ENCODE results near the gene RETREG3.
A peak's percentile ranks its signal among the peaks of the same experiment; 100 is the strongest.
"Not testable (repeated sequence)": the region's sequence is repeated elsewhere in the genome, so short reads cannot be mapped to it uniquely, and the experiment has no call there.

The RETREG3 gene

DNA sequence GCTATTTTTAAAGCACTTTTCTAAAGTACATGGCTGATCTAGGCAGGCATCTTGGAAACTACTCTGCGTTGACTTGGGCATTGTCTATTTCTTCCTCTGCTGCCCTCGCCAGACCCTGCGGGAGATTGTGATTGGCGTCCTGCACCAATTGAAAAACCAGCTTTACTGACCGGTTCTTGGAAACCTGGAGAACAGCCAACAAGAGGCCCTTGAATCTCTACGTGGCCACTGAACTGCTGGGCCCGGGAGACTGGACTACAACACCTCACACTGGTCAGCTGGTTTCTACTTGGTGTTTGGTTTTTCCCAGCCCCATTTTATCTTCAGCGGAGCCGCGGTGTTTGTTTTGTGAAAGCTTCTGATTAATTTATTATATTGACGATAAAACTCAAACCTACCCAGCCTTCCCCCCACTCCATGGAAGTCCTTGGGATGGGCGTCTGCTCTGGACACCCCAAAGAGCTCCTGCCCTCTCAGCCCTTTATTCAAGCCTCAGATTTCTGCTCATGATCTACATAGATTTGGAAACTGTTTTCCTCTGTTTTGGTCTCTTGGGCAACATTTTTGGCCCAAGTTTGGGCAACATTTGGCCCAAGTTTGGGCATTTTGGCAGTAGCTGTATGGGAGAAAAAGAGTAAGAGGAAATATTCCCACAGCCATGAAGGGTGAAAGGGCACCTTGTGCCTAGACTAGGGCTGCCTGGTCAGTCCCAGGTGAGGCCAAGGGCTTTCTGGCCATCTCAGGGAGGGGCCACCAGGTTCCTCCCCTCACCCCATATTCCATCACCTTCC is 37.5 kb downstream of the RETREG3 start:
- no peak for DNase-seq (ENCODE audit: low read depth)

DNA sequence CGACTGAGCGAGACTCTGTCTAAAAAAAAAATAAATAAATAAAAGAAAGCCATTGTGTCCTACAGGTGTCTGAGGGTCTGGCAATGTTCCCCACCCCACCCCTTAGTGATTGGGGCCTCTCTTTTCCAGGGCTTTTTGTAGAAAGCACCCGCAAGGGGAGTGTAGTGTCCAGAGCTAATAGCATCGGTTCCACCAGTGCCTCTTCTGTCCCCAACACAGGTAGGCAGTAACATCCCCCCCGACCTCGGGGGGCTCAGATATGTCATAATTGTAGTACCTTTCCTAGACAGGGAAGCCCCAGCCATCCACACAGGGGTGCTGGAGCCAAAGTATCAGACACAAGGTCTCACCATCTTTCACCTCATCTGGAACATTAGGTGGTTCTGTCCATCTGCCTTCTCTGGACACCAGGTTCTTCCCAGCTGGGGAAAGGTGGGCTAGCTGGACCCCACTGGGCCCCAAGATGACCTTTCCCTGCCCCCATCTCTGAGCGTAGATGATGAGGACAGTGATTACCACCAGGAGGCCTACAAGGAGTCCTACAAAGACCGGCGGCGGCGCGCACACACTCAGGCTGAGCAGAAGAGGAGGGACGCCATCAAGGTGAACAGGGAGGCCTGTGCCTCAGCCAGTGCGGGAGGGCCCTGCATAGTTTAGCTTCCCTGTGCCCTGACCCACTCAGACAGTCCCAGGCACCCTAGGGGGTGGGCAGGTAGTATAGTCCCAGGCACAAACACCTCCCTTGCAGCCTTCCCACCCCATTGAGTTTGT is 40.6 kb downstream of the RETREG3 start:
- no peak for DNase-seq (ENCODE audit: low read depth)

DNA sequence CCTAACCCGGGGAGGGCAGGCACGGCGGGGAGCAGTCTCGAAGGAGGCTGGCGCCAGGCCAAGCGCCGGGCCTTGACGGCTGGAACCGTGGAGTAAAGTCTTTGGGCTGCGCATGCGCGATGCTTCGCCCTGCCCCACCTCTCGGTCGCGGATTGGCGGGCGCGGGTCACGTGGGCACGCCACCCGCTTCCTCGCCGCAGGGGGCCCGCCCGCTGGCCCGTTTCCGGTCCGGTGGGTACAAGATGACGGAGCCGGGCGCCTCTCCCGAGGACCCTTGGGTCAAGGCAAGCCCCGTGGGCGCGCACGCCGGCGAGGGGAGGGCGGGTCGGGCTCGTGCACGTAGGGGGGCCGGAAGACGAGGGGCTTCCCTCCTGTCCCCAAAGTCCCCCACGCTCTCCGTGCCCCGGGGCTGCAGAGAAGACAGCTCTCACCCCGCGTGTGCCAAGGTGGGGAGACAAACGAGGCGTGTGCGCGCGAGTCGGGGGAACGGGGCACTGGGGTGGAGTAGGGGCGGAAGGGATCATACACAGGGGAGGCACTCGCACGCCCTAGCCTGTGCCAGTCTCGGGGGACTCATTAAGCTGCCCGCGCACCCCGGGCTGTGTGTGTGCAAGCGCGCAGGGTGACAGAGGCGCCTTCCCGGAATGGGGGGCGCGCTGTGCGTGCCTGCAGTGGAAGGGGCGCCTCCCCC is 42.1 kb downstream of the RETREG3 start, which contains the start of gene MLX:
TSS of gene MLX (plus strand) at position 218 of the 691 bp plus-strand sequence. CDS start at position 243, 25 bp downstream.
- peak; percentile 84 for DNase-seq (ENCODE audit: low read depth)

DNA sequence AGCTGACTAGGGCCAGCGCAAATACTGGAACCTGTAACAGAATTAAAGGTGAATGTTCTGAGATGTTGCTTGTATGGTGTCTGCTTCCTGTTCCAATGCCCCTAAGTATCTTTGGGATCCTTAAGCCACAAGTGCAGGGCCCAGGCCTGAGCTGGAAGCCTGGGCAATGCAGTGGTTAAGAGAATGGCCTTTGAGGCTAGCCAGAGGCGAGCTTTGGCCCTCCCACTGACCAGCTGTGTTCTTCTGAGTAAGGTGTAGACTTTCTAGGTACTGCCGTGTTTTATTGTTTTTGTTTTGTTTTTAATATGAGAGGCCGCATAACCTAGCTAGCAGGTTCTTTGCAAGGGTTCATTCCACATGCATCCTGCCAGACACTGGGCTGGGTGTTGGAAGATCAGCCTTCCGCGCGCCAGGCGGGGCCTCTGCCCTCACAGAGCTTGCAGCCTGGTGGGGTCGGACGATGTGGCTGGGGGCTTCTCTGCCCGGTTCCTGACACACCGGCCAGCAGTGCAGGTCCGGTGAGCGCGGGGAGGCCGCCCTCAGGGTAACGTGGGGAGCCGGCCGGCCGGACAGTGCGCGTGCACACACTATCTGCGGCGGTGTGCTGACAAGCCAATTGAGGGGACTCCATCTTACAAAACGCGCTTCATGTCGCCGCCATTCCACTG is 42.8 kb downstream of the RETREG3 start:
- DNase-seq (ENCODE audit: low read depth): no peak

DNA sequence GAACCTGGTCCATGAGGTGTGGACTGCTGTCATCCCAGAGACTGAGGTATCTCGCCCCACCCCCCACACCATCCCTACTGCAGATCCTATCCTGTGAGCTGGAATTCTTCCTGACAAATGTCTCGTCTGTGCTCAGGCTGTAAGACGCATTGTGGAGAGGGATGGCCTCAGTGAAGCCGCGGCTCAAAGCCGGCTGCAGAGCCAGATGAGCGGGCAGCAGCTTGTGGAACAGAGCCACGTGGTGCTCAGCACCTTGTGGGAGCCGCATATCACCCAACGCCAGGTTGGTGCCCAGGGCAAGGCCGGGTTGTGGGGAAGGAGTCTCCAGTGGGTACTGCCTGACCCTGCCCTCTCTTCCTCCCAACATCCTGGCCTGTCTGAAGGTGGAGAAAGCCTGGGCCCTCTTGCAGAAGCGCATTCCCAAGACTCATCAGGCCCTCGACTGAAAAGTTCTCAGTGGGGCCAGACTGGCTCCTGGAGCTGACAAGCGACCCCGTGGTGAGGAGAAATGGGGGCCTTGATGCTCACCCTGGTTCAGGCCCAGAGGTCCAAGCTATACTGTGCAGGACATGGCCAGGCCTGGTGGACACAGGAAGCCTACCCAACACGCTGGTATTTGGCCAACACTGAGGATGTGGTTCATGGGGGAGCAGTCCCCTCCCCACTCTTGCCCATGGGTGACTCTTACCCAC is 43.5 kb downstream of the RETREG3 start:
- no peak for DNase-seq (ENCODE audit: low read depth)

DNA sequence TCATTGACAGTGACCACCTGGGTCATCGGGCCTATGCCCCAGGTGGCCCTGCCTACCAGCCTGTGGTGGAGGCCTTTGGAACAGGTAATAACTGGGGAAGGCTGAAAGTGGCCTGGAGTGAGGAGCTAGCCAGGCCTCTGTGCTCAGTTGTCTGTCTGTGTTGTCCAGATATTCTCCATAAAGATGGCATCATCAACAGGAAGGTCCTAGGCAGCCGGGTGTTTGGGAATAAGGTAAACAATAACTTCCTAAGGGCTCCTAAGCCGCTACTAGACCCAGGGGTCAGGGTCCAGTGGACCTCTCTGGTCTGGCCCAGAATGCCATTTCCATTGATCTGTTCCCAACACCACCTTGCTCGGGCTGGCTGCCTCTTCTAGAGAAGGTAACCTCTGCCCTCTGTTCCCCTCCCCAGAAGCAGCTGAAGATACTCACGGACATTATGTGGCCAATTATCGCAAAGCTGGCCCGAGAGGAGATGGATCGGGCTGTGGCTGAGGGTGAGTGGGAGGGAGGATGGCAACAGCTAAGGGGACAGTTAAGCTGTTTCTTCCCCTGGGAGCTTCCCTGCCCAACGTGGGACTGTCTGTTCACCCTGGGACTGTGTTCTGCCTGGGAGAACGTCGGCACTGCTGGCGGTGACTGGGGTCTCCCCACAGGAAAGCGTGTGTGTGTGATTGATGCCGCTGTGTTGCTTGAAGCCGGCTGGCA is 44.2 kb downstream of the RETREG3 start:
- DNase-seq (ENCODE audit: low read depth): no peak

DNA sequence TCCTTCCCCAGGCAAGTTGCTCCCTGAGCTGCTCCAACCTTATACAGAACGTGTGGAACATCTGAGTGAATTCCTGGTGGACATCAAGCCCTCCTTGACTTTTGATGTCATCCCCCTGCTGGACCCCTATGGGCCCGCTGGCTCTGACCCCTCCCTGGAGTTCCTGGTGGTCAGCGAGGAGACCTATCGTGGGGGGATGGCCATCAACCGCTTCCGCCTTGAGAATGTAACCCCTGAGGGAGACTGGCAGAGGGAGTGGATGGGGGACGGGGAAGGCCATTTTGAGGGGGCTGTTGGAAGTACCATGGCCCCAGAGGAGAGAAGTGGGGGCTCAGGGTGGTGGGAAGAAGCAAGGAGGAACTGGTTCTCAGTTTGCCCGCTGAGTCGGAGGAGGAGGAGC is 45.2 kb downstream of the RETREG3 start:
- no peak for DNase-seq (ENCODE audit: low read depth)

DNA sequence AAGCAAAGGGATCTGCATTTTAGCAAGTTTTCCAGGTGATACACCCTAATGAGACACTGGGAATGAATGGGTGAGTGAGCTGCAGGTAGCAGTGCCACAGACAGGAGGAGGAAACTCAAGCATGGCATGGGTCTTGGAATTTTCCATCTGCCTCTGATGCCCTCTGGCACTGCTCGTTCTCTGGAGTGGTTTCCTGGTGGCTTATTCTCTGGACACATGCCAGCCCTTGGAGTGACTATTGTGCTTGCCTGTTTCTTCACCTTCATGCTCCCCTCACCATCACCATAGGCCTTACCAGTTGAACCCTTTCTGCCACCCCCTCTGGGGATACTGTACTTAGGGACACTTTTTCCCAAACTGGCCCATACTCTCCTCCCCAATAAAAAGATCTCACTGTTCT is 45.6 kb downstream of the RETREG3 start:
- DNase-seq (ENCODE audit: low read depth): no peak

DNA sequence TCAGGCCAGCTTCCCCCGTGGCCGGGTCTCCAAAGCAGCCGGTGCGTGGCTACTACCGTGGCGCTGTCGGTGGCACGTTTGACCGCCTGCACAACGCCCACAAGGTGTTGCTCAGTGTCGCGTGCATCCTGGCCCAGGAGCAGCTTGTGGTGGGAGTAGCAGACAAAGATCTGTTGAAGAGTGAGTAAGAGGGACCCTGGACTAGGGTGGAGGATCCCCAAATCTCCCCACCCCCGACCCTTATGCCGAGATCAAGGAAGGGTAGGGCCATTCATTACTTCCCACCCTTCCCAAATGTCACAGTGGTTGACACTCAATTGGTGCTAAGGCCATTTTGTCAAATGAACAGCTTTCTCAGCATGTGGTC is 46.0 kb downstream of the RETREG3 start:
- DNase-seq (ENCODE audit: low read depth): no peak

DNA sequence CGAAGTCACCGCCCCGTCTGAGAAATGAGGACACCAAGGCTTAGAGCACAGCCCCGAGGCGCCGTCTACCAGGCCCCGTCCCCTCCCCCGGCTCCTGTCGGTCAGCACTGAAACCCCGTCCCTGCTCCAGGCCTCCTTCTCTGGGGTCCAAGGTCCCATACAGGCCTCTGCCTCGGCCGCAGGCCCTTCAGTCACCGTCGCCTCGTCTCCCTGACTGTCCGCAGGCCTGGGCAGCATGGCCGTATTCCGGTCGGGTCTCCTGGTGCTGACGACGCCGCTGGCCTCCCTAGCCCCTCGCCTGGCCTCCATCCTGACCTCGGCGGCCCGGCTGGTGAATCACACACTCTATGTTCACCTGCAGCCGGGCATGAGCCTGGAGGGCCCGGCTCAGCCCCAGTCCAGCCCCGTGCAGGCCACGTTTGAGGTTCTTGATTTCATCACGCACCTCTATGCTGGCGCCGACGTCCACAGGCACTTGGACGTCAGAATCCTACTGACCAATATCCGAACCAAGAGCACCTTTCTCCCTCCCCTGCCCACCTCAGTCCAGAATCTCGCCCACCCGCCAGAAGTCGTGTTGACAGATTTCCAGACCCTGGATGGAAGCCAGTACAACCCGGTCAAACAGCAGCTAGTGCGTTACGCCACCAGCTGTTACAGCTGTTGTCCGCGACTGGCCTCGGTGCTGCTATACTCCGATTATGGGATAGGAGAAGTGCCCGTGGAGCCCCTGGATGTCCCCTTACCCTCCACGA is 46.6 kb downstream of the RETREG3 start:
- DNase-seq (ENCODE audit: low read depth): no peak

DNA sequence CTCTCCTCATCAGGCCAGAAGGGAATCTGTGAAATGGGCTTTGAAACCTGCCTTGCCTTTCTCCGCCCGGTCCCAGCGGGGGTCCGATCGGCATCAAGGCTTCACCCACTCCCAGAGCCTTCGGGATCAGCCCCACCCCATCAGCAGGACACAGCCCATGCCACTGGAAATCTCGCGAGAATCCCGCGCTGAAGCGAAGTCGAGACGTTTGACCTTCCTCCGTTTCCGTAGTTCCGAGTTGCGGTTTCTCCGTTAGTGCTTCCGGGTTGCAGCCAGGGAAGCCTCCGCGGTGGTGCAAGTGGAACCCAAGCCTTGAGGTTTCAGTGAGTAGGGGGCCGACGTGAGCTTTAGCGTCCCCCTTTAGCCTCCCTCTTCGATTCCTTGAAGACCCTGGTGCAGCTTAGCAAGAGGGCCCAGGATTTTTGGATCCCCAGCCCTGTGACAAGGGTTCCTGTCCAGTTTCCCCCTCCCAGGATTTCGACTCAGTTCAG is 47.2 kb downstream of the RETREG3 start, which contains the start of gene COASY:
TSS of gene COASY (plus strand) at position 252 of the 491 bp plus-strand sequence. CDS start 475 bp downstream, outside the sequence.
- peak; percentile 87 for DNase-seq (ENCODE audit: low read depth)

DNA sequence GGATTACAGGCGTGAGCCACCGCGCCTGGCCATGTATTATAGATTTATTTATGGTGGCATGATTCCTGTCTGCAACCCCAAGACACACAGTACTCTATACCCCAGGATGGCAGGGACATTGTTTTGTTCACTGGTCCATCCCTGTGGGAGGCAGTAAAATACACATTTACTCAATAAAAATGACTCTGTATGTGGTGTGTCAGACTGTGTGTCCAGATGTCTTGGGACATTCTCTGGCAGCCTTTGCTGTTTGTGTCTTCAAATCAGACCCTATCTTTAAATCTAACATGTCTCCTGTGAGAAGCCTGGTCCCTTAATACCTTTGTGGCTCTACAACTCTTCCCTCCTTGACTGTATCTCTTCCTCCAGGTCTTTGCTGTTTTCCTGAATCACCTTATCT is 48.9 kb downstream of the RETREG3 start:
- DNase-seq (ENCODE audit: low read depth): no peak

DNA sequence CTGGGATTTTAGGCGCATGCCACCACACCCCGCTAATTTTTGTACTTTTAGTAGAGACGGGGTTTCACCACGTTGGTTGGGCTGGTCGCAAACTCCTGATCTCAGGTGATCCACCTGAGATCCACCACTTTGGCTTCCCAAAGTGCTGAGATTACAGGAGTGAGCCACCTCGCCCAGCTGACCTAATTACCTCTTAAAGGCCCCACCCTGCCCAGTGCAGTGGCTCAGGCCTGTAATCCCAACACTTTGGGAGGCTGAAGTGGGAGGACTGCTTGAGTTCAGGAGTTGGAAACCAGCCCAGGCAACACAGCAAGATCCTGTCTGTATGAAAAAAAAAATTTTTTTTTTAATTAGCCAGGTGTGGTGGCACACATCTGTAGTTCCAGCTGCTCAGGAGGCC is 50.1 kb downstream of the RETREG3 start:
- DNase-seq (ENCODE audit: low read depth): no peak

DNA sequence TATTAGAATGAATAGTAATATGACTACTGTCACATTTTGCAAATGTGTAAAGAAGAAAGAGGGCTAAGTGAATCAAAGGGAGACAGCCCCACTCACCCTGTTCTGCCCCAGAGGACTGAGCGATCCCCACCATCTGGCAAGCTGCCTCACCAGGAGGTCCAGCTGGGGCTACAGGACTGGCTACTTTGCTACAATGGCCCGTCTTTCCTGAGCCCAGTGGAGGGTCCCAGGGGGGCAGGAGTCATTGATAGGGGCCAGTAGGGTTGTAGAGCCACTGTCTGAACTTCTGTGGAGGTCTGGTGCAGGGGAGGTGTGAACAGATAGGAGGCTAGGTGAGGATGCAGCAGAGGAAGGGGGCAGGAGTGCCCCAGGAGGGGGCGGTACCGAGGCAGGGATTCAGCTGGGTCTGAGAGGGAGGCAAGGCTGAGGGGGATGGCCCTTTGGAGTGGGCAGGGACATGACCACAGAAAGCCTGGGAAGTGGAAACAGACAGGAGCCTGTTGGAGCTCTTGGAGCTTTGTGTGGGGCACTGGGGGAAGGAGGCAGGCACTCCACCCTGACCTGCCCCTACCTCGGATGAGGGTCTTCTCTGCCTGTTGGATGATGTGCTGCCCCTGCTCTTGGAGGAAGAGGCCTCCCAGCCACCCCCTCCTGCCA is 53.1 kb downstream of the RETREG3 start:
- not testable (repeated sequence) for DNase-seq (ENCODE audit: low read depth)

DNA sequence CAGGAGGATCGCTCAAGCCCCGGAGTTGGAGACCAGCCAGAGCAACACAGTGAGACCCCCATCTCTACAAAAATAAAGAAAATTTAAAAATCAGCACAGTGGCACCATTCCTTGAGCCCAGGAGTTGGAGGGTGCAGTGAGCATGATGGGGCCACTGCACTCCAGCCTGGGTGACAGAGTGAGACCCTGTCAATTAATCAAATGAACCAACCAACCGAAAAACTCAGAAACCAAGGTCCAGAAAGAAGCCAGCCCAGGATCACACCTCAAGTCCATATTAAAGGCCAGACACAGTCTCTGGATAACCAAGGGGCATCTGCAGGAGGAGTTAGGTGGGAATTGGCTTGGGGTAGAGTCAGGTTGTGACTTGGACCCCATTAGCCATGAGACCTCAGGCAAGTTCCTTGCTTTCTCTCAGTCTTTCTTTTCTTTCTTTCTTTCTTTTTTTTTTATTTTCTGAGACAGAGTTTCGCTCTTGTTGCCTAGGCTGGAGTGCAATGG is 54.0 kb downstream of the RETREG3 start:
- DNase-seq (ENCODE audit: low read depth): no peak

DNA sequence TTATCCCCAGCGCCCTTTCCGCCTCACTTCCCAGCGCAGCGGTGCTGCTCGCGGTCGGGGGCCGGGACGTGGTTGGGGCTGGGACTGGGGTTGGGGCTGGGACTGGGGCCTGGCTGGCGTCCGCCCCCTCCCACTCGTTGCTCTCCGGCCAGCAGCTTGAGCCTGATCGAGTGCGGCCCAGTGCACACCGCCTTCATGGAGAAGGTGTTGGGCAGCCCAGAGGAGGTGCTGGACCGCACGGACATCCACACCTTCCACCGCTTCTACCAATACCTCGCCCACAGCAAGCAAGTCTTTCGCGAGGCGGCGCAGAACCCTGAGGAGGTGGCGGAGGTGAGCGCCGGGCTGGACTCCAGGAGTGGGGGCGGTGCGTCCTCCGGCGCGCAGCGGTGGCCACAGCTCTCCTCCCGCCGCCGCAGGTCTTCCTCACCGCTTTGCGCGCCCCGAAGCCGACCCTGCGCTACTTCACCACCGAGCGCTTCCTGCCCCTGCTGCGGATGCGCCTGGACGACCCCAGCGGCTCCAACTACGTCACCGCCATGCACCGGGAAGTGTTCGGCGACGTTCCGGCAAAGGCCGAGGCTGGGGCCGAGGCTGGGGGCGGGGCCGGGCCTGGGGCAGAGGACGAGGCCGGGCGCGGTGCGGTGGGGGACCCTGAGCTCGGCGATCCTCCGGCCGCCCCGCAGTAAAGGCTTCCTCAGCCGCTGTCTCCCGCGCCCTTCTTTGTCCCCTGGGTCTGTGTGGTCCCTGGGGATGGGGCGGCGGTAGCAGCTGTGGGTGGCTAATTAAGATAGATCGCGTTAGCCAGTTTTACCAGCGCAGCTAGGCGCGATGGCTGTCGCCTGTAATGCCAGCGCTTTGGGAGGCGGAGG is 54.7 kb downstream of the RETREG3 start:
- DNase-seq (ENCODE audit: low read depth): peak; percentile 49

DNA sequence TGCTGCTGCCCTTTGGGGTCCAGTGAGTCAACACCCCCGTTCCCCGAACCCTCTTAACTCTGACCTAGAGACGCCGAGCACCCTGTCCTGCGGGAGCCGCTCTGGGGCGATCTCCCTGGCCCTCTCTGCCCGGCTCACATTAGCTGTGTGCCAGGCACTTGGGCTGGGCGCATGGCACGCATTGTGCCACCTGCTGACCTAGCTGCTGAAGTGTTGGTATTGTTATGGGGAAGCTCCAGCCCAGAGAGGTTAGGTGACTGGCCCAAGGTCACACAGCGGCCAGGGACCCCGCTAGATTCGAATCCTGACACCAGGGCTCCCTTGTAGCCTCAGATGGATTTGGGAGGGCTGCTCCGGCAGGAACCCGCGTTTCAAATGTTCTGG is 55.3 kb downstream of the RETREG3 start:
- DNase-seq (ENCODE audit: low read depth): no peak

DNA sequence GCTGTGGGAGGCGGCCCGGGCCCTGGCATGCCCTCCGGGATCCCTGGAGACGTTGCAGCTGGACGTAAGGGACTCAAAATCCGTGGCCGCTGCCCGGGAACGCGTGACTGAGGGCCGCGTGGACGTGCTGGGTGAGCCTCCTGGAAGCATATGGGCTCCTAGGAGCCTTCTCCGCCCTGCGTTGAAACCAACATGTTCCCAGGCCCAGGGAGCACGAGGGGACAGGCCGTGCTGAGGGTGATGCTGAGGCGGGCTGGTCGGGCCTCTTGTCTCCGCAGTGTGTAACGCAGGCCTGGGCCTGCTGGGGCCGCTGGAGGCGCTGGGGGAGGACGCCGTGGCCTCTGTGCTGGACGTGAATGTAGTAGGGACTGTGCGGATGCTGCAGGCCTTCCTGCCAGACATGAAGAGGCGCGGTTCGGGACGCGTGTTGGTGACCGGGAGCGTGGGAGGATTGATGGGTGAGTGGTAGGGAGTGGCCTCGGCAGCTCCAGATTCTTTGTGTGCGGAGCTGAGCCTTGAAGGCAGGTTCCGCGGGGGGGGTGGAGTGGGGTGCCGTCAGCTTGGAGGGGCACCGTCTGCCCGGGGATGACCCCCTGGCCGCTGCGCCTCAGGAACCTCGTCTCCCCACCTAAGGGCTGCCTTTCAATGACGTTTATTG is 55.9 kb downstream of the RETREG3 start:
- no peak for DNase-seq (ENCODE audit: low read depth)
